IPS-18a (cell line): Measurements from ENCODE around the gene SIAH2.

Source experiments
- H3K27ac ChIP-seq: one replicate; pipeline ENCODE4 v1.5.1; 2013; ENCODE audit warnings: low read length
- H3K27me3 ChIP-seq: one replicate; pipeline ENCODE4 v1.6.1; 2013; ENCODE audit warnings: mild to moderate bottlenecking, low read length; ENCODE audit not compliant: control insufficient read depth, insufficient read depth
- H3K36me3 ChIP-seq: one replicate; pipeline ENCODE4 v1.6.1; 2013; ENCODE audit warnings: low read depth, low read length; ENCODE audit not compliant: control insufficient read depth
- H3K4me1 ChIP-seq: one replicate; pipeline ENCODE4 v1.6.1; 2013; ENCODE audit warnings: low read depth, low read length; ENCODE audit not compliant: control insufficient read depth
- H3K4me3 ChIP-seq: one replicate; pipeline ENCODE4 v1.5.1; 2013; ENCODE audit warnings: low read length
- H3K9ac ChIP-seq: one replicate; pipeline ENCODE4 v1.6.1; 2013; ENCODE audit warnings: mild to moderate bottlenecking, low read length, moderate library complexity
- H3K9me3 ChIP-seq: one replicate; pipeline ENCODE4 v1.6.1; 2013; ENCODE audit warnings: low read depth, low read length; ENCODE audit not compliant: control insufficient read depth

Gene SIAH2

GRCh38 chr3:150722267-150722666 lies 40.7 kb downstream of the SIAH2 start:
- Histone ChIP-seq H3K27me3 (no peaks in the 10 kb centered on the region), H3K4me1 (no peaks in the 10 kb centered on the region), H3K9ac (no peak overlapping the region), H3K4me3 (no peak overlapping the region), H3K27ac (no peak overlapping the region), H3K36me3 (no peaks in the 10 kb centered on the region), H3K9me3 (no peaks in the 10 kb centered on the region)

GRCh38 chr3:150721285-150722130 lies 41.5 kb downstream of the SIAH2 start:
- Histone ChIP-seq H3K27ac (no peak overlapping the region), H3K9me3 (no peaks in the 10 kb centered on the region), H3K4me3 (no peak overlapping the region), H3K9ac (no peak overlapping the region), H3K36me3 (no peaks in the 10 kb centered on the region), H3K4me1 (no peaks in the 10 kb centered on the region), H3K27me3 (no peaks in the 10 kb centered on the region)

GRCh38 chr3:150720444-150720843 lies 42.5 kb downstream of the SIAH2 start:
- Histone ChIP-seq H3K27me3 (no peaks in the 10 kb centered on the region), H3K27ac (no peak overlapping the region), H3K4me3 (no peak overlapping the region), H3K4me1 (no peaks in the 10 kb centered on the region), H3K9ac (no peak overlapping the region), H3K36me3 (no peaks in the 10 kb centered on the region), H3K9me3 (no peaks in the 10 kb centered on the region)

GRCh38 chr3:150710097-150710496 lies 52.9 kb downstream of the SIAH2 start:
- Histone ChIP-seq H3K36me3 (no peaks in the 10 kb centered on the region), H3K27me3 (no peaks in the 10 kb centered on the region), H3K9ac (no peak overlapping the region), H3K4me3 (no peak overlapping the region), H3K9me3 (no peaks in the 10 kb centered on the region), H3K4me1 (no peaks in the 10 kb centered on the region), H3K27ac (no peak overlapping the region)

GRCh38 chr3:150703756-150704344 lies 59.1 kb downstream of the SIAH2 start, which contains the start of gene ERICH6:
Gene ERICH6, minus strand, starts transcription at chr3:150703920. Its CDS starts 22 bp downstream, at chr3:150703898.
- Histone ChIP-seq H3K4me1 (no peaks in the 10 kb centered on the region), H3K27ac (peak within 1 kb of the TSS; percentile 62), H3K4me3 (peak within 1 kb of the TSS; percentile 87), H3K27me3 (no peaks in the 10 kb centered on the region), H3K9me3 (no peaks in the 10 kb centered on the region), H3K9ac (peak within 1 kb of the TSS; percentile 89), H3K36me3 (no peaks in the 10 kb centered on the region)

GRCh38 chr3:150703299-150703755 lies 59.6 kb downstream of the SIAH2 start:
- H3K4me1 ChIP-seq, result no peaks in the 10 kb centered on the region
- peak overlapping the region; percentile 87 for H3K4me3 ChIP-seq
- H3K9me3 ChIP-seq, result no peaks in the 10 kb centered on the region
- peak overlapping the region; percentile 89 for H3K9ac ChIP-seq
- no peaks in the 10 kb centered on the region for H3K27me3 ChIP-seq
- no peaks in the 10 kb centered on the region for H3K36me3 ChIP-seq
- H3K27ac ChIP-seq, result no peak overlapping the region

GRCh38 chr3:150699068-150699639 lies 63.8 kb downstream of the SIAH2 start:
- Histone ChIP-seq H3K4me3 (no peak overlapping the region), H3K27me3 (no peaks in the 10 kb centered on the region), H3K36me3 (no peaks in the 10 kb centered on the region), H3K9me3 (no peaks in the 10 kb centered on the region), H3K27ac (no peak overlapping the region), H3K9ac (no peak overlapping the region), H3K4me1 (no peaks in the 10 kb centered on the region)

- Histone ChIP-seq H3K27ac (no peak overlapping the region), H3K27me3 (no peaks in the 10 kb centered on the region), H3K9me3 (peaks cover 11% of the 10 kb centered on the region), H3K36me3 (no peaks in the 10 kb centered on the region), H3K4me3 (no peak overlapping the region), H3K4me1 (no peaks in the 10 kb centered on the region), H3K9ac (no peak overlapping the region)
Observed at GRCh38 chr3:150697646-150698045, 65.3 kb downstream of the SIAH2 start.

GRCh38 chr3:150691414-150692040 lies 71.4 kb downstream of the SIAH2 start:
- no peak overlapping the region for H3K9ac ChIP-seq
- H3K4me3 ChIP-seq, result no peak overlapping the region
- peaks cover 24% of the 10 kb centered on the region for H3K9me3 ChIP-seq
- H3K4me1 ChIP-seq, result no peaks in the 10 kb centered on the region
- no peaks in the 10 kb centered on the region for H3K36me3 ChIP-seq
- no peak overlapping the region for H3K27ac ChIP-seq
- no peaks in the 10 kb centered on the region for H3K27me3 ChIP-seq
